Jurkat, Clone E6-1 (cell line): ENCODE measurements around the gene UMOD.

ENCODE experiments used
- DNase-seq: peaks from one replicate; pipeline ENCODE4 v3.0.0-alpha.2; 2011; ENCODE audit warnings: low read depth, low spot score
- H3K4me3 ChIP-seq: 2 replicates; pipeline ENCODE4 v1.5.1; 2011; ENCODE audit warnings: mild to moderate bottlenecking, low read length, control low read depth, moderate library complexity

The UMOD gene

GRCh38 chr16:20372701-20373100, 20.2 kb upstream of the UMOD start:
- H3K4me3 ChIP-seq: no peak overlapping the region
- DNase-seq: no peak

DNA sequence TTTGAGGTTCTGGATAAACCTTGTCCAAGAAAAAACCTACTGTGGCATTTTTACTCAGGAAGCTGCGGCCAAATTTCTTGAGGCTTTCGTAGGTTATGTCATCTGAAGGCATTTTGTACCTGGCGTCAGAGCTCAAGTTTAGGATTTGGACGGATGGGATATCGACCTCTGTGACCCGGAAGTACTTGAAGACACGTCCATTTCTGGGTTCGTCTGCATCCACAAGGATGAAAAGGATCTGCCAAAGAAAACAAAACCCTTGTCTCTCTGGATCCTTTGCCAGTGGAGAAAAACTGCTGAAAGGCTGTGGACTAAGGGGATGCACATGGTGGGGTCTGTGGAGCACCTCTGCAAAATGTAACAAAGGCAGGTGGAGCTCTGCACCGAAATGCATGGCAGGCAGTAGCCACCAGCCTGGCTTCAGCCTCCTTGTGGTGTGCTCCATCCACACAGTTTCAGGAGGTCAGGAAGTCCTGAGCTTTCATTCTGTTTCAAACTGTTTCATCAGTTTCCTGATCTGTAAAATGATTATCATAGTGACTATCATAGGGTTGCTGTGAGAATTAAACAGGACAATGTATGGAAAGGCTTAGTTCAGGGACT, 17.0 kb upstream of the UMOD start:
- DNase-seq: no peak
- no peak overlapping the region for H3K4me3 ChIP-seq

- no peak for DNase-seq
- no peak overlapping the region for H3K4me3 ChIP-seq
Measured at GRCh38 chr16:20364051-20364450, 11.5 kb upstream of the UMOD start.

DNA sequence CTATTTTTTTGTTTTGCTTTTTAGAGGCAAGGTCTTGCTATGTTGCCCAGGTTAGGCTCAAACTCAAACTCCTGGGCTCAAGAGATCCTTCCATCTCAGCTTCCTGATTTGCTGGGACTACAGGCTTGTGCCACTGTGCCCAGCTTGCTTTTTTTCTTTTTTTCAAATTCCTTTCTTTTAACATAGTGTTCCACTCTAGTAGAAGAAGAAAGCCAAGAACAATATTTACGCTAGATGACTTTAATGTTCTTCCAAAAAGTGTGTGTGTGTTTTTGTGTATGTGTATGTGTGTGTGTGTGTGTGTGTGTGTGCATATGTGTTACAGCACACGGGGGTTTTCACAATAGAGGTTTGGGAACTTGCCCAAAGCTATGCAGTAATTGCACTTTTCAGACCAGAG, 10.7 kb upstream of the UMOD start:
- no peak for DNase-seq
- H3K4me3 ChIP-seq: no peak overlapping the region

DNA sequence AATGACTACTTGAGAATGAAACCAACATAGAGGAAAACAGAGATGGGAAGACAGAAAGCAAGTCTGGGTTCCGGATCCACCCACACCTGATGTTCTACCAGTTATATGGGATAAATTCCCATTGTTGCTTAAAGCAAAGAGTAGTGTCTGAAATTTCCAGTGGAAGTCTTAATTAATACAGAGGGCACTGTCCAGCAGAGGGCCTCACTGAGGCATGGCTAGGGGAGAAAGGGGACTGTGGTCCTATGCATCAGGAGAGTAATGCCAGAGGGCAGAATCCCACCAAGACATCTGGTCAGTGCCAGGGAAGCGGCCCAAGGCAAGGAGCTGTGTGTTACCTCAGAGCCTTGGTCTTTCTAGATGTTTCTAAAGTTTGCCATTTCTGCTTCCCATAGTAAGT, 7.5 kb upstream of the UMOD start:
- no peak for DNase-seq
- H3K4me3 ChIP-seq: no peak overlapping the region

- DNase-seq: no peak
- no peak overlapping the region for H3K4me3 ChIP-seq
Measured at GRCh38 chr16:20355114-20355782, 2.7 kb upstream of the UMOD start.

DNA sequence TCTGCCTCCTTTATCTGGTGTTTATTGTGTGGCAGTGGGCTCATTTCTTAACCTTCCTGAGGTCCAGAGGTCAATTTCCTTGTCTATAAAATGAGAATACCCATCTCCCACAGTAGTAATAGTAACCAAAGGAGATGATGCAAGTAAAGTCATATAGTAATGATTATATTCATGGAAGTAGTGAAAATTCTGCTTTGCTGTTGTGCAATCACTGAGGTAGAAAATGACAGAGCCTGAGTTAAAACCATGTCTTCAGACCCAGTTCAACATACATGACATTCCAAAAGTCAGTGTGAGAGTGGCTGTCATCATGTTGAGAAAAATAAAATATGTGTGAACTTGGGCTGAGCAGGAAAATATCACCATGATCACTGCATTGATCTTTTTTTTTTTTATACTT, 864 bp upstream of the UMOD start:
- no peak for DNase-seq
- no peak overlapping the region for H3K4me3 ChIP-seq

DNA sequence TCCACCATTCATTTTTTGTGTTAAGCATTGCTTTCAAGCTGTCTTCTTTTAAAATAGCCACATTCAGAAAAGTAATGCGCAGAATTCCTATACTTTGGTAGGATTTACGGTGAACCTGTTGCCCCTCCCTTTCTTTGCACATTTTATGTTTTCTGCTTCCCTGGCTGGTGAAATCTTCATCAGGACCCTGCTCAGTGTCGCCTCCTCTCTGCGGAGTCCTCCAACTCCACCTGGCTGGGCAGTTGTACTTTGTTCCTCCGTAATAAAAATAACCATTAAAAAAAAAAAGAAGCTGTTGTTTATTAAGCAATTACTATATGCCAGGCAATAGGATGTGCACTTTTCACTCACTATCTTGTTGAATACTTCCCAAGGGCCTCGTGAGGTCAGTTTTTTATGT, 2.9 kb downstream of the UMOD start:
- no peak overlapping the region for H3K4me3 ChIP-seq
- DNase-seq: no peak

DNA sequence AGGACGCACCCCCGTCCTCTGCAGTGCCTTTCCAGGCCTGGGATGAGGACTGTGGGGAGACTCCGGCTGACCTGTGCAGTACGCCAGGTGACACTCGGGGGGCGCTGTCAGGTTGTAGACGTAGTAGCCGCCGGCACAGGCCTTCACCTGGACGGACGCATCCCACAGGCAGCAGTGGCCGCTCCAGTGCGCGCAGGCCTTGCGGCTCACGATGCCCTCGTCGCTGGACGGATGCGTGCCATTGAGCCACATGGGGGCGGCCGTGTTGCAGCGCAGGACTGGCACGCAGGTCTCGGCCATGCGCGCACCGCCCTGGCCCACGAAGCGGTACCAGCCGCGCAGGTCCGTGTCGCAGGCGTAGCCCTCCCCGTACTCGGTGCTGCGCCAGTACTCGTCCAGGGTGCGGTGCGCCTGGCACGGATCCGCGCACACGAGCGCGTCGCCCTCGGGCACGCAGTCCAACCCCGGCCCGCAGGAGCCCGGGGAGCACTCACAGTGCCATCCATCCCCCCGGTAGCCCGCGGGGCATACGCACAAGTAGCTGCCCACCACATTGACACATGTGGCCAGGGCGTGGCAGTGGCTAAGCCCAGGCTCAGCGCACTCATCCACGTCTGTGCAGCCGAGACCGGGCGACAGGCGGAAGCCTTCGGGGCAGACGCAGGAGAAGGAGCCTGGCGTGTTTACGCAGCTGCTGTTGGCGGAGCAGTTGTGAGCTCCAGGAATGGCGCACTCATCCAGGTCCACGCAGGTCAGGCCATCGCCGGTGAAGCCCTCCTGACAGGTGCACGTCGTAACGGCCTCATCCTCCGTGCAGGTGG, 3.9 kb downstream of the UMOD start:
- no peak for DNase-seq
- no peak overlapping the region for H3K4me3 ChIP-seq

GRCh38 chr16:20347666-20348364, 4.7 kb downstream of the UMOD start:
- no peak overlapping the region for H3K4me3 ChIP-seq
- DNase-seq: no peak

DNA sequence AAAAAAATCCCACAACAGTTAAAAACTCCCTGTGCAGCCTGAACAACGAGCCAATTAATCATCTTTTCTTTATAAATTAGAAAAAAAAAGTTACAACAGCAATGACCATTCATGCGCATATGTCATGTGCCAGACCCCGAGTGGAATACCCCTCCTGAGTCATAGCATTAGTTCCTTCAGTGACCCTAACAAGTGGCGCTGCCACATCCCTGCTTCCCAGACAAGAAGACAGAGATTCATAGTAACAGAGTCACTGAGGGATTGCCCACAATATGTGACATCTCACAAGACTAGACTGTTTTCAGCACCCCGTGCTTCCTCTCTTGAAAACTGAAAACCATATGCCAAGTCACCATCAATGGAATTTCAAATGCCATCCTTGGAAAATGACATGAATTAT, 7.9 kb downstream of the UMOD start:
- DNase-seq: no peak
- no peak overlapping the region for H3K4me3 ChIP-seq

DNA sequence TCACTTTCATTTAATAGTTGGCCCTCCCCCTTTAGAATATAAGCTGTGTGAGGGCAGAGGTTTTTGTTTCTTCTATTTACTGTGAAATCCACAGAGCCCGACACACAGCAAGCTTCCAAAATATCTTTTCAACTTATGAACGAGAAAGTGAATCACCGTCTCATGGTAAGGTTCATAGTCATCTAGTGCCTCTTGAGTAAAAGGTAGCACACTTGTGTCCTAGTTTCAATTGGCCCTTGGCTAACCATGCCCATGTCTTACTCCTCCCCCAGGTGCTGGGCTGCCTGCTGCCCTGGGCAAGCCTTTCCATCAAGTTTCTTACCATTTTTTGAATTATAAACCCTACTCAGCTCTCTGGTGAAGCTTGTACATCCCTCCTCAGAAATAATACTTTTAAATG, 12.8 kb downstream of the UMOD start:
- H3K4me3 ChIP-seq: no peak overlapping the region
- DNase-seq: no peak

- DNase-seq: no peak
- H3K4me3 ChIP-seq: no peak overlapping the region
Measured at GRCh38 chr16:20336955-20337354, 15.6 kb downstream of the UMOD start.

DNA sequence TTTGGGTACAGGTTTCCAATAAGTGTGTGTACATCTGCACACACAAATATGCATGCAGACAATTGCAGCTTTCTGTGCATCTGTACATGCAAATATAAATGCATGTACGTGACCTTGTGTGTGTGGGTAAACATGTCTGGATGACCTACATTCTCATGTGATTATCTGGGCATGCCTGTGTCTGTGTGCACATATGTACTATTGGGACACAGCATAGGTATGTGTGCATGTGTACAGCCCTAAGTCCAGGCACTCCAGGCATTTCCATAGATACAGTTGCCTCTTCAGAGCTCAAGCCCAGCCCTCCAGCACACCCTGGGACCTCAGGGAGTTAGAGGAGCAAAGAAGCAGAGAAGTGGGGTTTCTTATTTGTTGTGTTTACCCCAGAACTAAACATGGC, 18.1 kb downstream of the UMOD start:
- no peak for DNase-seq
- no peak overlapping the region for H3K4me3 ChIP-seq

DNA sequence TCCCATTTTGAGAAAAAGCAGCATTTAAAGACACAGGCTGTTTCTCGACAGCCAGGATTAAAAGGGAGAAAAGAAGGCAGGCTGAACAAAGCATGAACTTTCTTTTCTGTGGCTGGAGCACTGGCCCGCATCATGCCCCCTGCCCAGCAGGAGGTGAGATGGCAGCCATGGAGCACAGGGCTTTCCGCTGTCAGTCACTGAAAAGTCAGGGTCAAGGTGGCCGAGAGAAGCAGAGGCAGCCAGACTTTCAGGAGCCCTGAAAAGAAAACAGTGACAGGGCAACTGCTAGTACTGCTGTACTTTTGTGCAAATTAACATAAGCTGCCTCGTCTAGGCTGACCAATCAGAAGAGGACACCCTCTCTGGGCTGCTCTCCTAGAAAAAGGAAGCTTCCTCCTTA, 19.4 kb downstream of the UMOD start:
- DNase-seq: no peak
- no peak overlapping the region for H3K4me3 ChIP-seq

GRCh38 chr16:20332411-20332810, 20.1 kb downstream of the UMOD start:
- no peak overlapping the region for H3K4me3 ChIP-seq
- no peak for DNase-seq

- H3K4me3 ChIP-seq: no peak overlapping the region
- no peak for DNase-seq
Measured at GRCh38 chr16:20331635-20332034, 20.9 kb downstream of the UMOD start.

GRCh38 chr16:20329392-20330138, 22.9 kb downstream of the UMOD start:
- DNase-seq: no peak

DNA sequence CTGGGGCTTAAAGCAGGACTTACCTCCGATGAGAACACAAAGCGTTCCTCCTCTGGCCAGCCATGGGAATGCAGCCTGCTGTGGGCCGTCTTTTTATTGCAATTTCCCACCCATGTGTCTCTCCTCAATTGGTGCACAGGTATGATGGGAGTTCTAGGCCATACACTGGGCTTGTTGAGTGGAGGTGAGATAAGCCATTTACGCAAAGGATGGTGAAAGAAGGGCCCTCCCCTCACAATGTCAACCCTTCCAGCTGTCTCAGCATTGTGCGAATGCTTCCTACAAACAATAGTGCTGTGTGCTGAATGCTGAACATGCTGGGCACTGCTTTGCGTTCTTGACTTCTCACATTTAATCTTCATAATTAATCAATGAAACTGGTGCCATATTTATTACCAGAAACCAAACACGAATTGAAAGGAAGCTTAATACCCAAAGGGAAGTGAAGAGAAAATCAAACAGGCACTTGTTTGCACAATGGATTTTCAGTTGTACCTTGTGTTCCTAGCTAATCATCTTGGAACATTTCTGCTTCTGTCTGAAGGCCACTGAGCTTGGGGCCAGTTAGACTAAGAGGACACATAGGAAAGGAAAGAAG, 25.0 kb downstream of the UMOD start, which contains the start of gene GP2:
GP2 (minus strand) TSS at position 70 of the 598 bp plus-strand sequence. CDS start 1,082 bp downstream, outside the sequence.
- no peak within 1 kb of the TSS for H3K4me3 ChIP-seq
- DNase-seq: no peak

More at GRCh38 chr16:20329392-20330138, 22.9 kb downstream of the UMOD start:
- H3K4me3 ChIP-seq: no peak overlapping the region
